HG02938 (cell line): ENCODE measurements around the gene ADAT1.

Experiments
- ATAC-seq: cut with Tn5 transposase; IDR thresholded peaks from one replicate; pipeline ENCODE4 v1.9.1; 2021; ENCODE audit warnings: mild to moderate bottlenecking, moderate library complexity; ENCODE audit not compliant: unreplicated experiment

The ADAT1 gene

DNA sequence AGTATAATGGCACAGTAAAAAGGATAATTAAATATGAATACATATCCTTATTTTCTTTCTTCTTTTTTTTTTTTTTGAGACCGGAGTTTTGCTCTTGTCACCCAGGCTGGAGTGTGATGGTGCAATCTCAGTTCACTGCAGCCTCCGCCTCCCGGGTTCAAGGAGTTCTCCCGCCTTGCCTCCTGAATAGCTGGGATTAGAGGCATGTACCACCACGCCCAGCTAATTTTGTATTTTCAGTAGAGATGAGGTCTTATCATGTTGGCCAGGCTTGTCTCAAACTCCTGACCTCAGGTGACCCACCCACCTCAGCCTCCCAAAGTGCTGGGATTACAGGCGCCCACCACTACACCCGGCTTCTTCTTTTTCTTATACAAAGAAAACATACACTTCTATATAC is 44.9 kb downstream of the ADAT1 start:
- no peak for ATAC-seq

DNA sequence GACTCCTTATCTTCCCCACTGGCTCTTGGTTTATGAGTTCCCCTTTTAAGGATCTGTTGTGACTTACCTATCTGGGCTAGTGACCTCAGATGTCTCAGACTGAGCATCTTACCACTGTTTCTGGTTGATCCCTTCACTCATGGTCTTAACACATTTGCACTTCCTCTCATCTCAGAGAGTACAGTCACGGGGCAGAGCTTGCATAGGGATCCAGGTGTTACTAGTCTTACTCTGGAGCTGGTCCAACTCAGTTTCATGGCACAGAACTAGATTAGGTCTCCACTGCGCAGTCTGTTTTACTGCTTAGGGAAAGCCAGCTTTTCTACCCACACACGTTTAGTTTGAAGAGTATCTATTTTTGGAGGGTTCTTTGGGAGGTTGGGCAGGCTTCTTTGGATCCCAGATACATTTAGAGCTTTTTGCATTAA is 46.7 kb downstream of the ADAT1 start:
- ATAC-seq = peak; percentile 56

DNA sequence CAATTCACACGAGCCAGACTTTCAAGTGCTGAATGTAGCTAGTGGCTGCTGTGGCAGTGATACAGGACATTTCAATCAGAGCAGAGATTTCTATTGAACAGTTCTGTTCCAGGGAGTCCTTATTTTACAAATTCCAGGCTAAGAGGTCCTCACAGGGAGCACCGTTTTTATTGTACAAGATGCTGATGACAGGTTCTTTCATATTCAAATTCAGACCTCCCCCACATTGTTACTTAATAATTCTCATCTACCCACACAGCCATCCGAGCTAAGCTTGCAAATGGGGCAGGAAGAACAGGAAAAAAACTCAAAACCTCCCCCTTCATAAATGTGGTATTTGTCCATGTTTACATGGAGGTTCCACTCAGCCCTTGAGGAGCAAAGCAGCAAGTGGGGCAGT is 47.1 kb downstream of the ADAT1 start:
- ATAC-seq = no peak

DNA sequence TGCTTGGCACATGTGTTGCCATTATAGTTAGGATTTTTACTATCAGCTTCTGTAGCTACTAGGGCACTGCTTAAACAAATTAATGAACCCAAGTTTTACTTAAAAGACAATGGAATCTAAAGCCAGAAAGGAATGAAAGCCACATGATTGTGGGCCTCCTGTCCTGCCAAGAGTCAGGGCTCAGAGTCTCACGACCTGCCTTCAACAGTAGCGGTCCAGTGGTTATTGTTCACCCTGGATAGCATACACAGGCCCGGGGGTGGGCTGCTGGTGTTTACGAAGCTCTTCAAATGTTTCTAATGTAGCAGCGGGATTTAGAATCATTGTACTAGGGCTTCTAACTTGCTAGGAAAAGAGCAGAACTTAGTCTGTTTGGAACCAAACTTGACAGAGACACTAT is 49.1 kb downstream of the ADAT1 start:
- no peak for ATAC-seq

DNA sequence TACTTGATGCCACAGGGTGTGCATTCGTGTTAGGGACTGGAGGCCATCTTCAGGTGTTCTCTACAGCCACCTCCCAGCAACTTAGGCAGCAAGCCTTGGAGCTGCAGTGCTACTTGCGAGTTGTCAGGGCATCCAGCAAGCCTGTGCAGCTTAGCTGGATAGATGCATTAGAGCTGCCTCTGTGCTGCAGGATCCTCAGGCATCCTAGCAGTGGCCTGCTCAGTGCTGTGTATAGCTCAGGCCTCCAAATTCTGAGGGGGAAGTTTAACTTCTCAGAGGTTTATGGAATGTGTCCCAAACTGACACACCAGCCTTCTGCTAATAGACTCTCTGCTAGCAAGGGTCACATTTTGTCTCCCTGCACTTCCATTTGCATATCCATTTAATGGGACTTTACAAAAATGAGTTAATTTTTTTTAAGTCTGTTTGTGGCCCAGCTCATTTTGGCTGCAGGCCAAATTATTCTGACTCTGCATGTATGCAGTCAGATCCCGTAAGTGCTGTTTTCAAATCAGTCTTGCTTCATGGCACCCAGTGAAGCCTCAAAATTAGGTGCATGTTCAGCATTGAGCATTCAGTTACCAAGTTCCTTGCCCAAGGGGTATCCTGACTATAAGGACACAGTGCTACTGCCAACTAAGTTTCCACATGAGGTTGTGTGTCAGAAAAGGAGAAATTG is 50.1 kb downstream of the ADAT1 start:
- no peak for ATAC-seq

DNA sequence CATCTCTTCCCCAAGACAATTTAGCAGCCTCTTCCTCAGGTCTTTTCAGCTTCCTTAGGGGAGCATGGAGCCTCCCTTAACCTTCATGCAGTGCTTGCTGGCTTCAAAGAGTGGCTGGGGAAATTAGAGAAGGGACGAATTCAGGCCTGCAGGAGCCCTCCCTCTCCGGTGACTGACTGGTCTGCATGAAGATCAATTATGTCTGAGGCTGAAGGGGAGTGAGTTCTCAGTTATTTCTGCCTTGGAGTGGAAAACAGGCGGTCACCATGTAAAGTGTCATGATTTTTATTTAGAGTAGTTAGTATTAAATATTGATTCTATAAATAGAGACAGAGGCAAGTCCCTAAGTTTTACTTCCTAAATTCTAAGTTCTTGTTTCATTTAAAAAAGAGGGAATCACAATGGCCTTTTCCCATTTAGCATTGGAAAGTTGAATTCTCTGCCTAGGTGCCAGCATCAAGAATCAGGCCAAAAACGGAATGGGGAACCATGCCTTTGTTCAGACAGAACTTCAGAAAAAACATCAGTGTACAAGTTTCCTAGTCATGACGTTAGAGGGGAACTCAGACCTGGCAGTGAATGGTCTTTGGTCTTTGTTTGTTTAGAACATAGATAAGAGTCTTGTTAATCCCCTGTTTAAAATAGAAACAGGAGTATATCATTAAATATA is 52.5 kb downstream of the ADAT1 start:
- no peak for ATAC-seq

DNA sequence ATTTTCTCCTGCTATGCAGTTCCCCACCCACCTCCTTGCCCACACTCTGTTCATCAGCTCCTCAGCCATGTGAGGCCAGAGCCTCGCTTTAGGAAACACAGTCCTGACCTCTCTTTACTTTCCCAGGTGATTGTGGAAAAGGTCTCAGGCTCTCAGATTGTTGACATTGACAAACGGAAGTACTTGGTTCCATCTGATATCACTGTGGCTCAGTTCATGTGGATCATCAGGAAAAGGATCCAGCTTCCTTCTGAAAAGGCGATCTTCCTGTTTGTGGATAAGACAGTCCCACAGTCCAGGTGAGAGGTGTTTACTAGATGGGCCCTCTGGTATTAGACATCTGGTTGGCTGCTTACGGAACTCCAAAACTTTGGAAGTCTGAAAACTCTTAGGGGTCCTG is 55.2 kb downstream of the ADAT1 start:
- ATAC-seq = no peak

DNA sequence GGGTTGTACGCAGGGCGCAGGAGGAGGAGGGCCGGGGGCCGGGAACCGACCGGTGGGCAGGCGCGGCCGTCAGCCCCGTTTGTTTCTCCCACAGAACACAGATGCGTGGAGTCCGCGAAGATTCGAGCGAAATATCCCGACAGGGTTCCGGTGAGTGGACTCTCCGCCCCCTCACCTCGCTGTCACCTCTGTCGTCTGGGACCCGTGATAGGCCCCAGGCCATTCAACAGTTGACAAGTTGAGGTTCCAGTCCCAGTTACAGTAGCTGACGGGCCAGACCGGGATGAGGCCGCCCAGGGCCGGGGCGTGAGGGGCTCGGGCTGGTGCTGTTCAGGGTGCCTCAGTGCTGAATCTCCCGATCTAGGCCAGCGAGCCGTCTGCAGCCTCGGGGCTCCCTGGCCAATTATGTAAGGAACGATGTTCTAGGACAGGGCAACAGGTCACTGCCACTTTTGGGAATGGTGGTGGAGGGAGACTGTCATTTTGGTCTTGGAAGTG is 56.3 kb downstream of the ADAT1 start:
- peak; percentile 5 for ATAC-seq

DNA sequence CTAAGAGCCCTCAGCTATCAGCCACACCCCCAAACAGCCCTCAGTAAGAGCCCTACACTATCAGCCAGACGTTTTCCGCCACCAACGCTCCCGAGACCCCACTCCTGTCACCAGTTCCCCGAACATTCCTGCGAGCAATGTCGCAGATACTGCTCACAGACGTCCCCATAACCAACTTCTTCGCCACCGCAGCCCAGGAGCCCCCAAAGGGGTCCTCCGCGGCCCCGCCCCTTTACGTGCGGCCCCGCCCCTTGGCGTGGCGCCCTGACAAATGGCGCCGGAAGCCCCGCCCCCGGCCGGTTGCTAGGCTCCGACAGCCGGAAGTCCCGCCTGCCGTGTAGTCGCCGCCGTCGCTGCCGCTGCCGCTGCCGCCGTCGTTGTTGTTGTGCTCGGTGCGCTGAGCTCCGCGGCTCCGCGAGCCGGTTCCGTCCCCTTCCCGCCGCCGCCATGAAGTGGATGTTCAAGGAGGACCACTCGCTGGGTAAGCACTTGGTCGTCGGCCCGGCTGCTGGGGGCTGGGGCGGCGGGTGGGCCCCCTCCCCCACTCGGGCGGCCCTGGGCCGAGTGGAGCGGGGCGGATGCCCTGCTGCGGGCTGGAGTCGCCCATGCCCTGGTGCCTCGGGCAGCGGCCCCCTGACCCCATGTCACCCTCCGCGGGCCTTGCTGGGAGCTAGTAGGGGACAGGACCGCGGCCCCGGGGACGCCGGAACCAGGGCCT is 56.9 kb downstream of the ADAT1 start, which contains the start of gene GABARAPL2:
Gene GABARAPL2 (plus strand): TSS at position 340 of the 718 bp plus-strand sequence. CDS start 108 bp downstream, at position 448.
- peak; percentile 63 for ATAC-seq

DNA sequence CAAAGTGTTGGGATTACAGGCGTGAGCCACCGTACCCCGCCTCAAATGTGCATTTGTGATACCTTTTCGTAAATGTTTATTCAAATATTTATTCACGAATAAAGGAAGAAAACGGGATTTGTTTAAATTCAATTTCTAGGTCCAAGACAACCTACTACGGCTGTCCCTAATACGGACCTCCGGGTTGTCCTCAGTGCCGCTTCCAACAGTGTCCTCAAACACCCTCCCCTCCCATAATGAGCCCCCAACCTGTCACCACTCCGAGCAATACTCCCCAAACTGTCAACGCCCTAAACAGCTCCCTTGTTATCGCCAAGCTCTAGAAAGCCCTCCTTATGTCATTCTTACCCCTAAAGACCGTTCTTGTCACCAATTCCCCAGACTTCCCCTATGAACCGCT is 57.4 kb downstream of the ADAT1 start:
- ATAC-seq = no peak

DNA sequence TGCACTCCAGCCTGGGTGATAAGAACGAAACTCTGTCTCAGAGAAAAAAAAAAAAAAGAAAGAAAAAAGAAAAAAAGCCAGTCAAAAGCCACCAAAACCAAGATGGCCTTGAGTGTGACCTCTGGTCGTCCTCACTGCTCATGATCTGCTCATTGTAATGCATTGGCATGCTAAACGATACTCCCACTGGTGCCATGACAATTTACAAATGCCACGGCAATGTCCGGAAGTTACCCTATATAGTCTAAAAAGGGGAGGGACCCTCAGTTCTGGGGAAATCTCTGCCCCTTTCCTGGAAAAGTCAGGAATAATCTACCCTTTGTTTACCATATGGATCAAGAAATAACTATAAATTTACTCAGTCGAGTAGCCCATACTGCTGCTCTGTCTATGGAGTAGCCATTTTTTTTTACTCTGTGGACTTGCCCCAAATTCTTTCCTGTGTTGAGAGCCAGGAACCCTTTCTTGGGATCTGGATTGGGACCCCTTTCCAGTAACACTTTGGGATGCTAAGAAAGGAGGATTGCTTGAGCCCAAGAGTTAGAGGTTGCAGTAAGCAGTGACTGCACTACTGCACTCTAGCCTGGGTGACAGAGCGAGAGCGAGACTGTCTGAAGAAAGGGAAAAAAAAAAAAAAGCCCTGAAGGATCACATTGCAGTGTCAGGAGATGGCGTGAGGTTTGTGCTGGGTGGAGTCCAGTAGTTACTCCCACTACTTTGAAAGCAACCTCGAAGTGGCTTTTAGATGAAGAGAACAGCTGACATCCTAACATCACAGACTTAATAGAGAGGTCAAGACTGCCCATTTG is 63.3 kb downstream of the ADAT1 start:
- no peak for ATAC-seq

DNA sequence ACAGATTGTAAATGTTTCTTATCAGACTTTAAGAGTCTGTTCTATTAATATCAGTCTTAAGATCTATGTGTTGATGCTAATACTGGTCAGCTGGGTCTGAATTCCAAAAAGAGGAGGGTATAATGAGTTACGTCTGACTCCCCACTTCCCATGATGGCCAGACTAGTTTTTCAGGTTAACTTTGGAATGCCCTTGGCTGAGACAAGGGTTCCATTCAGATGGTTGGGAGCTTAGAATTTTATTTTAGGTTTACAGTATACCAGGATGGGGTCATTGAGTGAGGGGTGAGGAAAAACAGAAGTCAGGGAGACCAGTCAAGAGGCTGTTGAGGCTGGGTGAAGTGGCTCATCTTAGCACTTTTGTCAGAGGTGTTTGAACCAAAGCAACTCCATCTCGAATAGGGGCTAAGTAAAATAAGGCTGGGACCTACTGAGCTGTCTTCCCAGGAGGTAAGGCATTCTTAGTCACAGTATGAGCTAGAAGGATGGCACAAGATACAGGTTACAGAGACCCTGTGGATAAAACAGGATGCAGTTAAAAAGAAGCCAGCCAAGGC is 64.2 kb downstream of the ADAT1 start:
- no peak for ATAC-seq

DNA sequence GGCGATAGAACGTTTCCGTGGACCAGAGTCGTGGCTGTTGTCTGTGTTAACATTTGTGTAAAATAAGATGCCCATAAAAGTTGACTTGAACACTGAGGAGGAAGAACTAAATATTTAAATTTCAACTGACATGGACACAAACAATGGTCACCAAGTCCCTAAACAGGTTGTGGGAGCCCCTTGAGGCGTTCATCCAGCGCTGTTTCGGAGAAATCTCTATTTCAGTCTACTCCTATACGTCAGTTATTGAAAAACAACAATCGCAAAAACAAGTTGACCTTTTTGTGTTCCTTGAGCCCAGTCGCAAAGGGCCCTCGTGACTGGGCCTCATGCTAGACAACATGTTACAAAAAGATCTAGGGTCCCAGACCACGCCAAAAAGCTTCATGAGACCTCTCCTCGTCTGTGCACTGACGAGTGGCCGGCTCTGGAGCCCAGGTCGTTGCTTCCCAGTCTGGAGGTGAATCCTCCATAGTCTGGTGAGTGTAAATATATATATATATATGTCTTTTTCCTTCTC is 66.6 kb downstream of the ADAT1 start:
- no peak for ATAC-seq

DNA sequence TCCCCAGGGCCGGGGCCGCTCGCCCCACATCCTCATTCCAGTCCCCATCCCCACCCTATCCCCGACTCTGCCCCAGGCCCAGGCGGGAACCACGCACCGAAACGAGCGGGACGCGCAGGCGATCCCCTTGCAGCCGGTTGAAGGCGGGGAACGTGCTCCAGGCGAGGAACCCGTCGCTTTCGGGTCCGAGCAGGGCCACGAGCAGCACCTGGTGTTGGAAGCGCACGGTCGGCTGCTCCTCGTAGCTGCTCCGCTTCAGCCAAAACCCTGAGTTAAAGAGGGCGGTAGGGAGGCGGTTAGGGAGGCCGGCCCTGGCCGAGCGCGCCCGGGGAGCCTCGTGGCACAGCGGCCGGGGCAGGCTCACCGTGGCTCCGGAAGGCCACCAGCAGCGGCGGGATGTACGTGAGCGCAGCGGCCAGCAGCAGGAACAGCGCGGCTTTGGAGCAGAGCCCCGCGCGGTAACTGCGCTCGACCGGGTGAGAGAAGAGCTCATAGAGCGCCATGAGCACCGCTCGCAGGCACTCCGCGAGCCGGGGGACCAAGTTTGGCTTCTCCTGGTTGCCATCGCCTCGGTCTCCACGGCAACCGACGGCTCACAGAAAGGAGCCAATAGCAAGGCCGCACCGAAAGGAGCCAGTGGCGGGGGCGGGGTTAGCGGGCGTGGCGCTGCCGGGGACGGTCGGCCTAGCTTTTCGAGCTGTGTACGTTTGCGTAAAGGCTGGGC is 67.2 kb downstream of the ADAT1 start, which contains the start of gene TMEM231:
Gene TMEM231 (minus strand): TSS at position 546 of the 724 bp plus-strand sequence. CDS start 43 bp downstream, at position 503.
- ATAC-seq = peak; percentile 95

DNA sequence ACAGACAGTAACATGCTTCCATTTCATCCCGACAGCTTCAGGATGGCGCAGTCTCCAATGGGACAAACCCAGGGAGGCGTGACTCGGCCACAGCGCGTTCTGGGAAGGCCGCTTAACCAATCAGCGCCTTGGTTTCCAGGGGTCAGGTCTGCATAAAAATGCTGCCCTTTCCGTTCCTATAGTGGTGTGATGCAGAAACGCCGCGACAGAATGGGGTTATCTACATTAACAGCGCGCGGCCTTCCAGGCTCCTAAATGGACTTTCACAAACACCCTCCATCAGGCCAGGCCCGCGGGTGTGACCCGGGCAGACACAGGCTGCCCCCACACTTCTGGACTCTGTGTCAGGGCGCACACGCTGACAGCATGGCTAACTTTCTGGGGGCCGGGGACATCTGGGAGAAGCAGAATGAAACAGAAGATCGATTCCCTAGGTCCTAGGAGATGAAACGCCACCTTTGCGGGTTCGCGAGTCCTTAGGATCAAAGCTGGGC is 67.8 kb downstream of the ADAT1 start:
- ATAC-seq = peak; percentile 20

DNA sequence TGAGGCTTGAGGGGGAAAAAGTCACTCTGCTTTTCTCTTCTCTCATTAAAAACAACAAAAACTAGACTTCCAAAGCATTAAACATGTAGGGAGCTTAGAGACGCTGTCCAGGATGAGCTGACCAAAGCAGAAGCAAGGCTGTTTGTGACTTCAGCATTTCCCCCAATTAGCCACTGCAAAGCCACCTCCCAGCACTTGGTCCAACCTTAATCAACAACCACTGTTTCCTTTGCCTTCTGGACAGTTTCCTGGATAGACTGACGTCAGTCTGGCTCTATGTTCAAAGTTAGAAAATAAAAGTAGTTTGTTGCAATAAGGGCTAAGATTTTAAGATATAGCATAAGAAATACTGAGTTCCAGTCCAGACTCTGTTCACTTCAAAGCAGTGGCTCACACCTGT is 70.1 kb downstream of the ADAT1 start:
- ATAC-seq = no peak

DNA sequence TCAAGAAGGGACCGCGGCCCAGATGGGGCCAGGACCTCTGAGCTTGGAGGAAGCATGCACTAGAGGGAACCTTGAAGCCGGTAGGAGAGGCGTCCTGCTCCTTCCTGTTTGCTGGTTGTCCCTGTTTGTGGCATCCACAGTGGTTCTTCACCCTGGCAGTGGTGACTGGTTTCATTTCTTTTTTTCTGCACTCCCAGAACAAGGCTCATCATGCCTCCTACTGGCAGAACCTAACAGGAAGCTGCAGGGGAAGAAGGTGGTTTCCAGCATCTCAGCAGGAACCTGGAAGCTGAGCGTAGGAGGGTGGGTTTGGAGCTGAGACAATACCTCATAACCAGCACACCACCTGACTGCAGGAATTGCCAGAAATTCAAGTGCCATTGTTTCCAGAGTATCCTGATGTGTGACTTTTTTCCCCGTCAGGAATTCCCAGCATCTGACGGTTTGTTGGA is 72.8 kb downstream of the ADAT1 start:
- peak; percentile 59 for ATAC-seq
